Heart left ventricle (tissue), 16 donors: Measurements from ENCODE around the gene ZNF512B. TPM values are rescaled to one million over a fixed set of nuclear protein-coding genes. Genes with fewer than 3 reads are reported as not detected.
"Not testable (repeated sequence)": the region's sequence is repeated elsewhere in the genome, so short reads cannot be mapped to it uniquely, and the experiment has no call there.

ENCODE experiments used
- ATAC-seq, 4 donors: fragments of 200-7000 bp; cut with Tn5 transposase; one replicate each; pipeline ENCODE4 v1.9.1; 2020 to 2022; ENCODE audit warnings: moderate library complexity in 4 of 4, mild to moderate bottlenecking in 3 of 4, moderate number of reproducible peaks in 1 of 4
- DNase-seq, 5 donors: peaks; one replicate each; pipeline ENCODE4 v3.0.0-alpha.2; 2020
- H3K27ac ChIP-seq, 12 donors: fragments of 200-600 bp; sonication (generic) in 4 of 12; one replicate each; pipeline versions ENCODE4 v1.5.0 to v1.8.0; 2016 to 2022; ENCODE audit warnings: mild to moderate bottlenecking in 2 of 12
- H3K27me3 ChIP-seq, 9 donors: fragments of 200-600 bp; sonication (generic) in 2 of 9; one replicate each; pipeline versions ENCODE4 v1.5.1 to v1.8.0; 2016 to 2022; ENCODE audit warnings: mild to moderate bottlenecking in 3 of 9
- H3K36me3 ChIP-seq, 9 donors: fragments of 200-600 bp; sonication (generic) in 2 of 9; one replicate each; pipeline versions ENCODE4 v1.5.0 to v1.8.0; 2018 to 2022; ENCODE audit warnings: mild to moderate bottlenecking in 2 of 9
- H3K4me1 ChIP-seq, 12 donors: fragments of 200-600 bp; sonication (generic) in 4 of 12; one replicate each; pipeline versions ENCODE4 v1.5.0 to v1.8.0; 2016 to 2022; ENCODE audit warnings: mild to moderate bottlenecking in 3 of 12
- H3K4me3 ChIP-seq, 12 donors: fragments of 200-600 bp; sonication (generic) in 4 of 12; one replicate each; pipeline versions ENCODE4 v1.5.0 to v1.8.0; 2017 to 2022; ENCODE audit warnings: mild to moderate bottlenecking in 9 of 12, moderate library complexity in 4 of 12
- H3K9me3 ChIP-seq, 12 donors: fragments of 200-600 bp; sonication (generic) in 4 of 12; one replicate each; pipeline versions ENCODE4 v1.5.0 to v1.8.0; 2016 to 2022; ENCODE audit warnings: mild to moderate bottlenecking in 1 of 12
- POLR2A ChIP-seq, 2 donors: fragments of 450-650 bp; IDR thresholded peaks; one replicate each; pipeline ENCODE4 v1.6.1; 2017; ENCODE audit warnings: antibody characterized with exemption in 2 of 2, mild to moderate bottlenecking in 2 of 2, moderate library complexity in 2 of 2
- WGBS, 4 donors: extraction: QIAGEN DNeasy Blood & Tissue Kit in 2 of 4; methylation state at CpG; one replicate each; pipeline versions ENCODE4 v1.1.5 to v1.1.7; 2013 to 2018; 5-methylcytosine and 5-hydroxymethylcytosine counted together
- intact Hi-C, 10 donors: fragments of 100-400 bp; cut with DNase I; formaldehyde crosslinking; loops; one replicate each; pipeline versions ENCODE4 v1.11.1 to v1.14.2; 2022
- polyA plus RNA-seq, 2 donors: library from polyadenylated mRNA; stranded (reverse); fragments of 200-250 nt; gene quantifications; one replicate each; pipeline ENCODE4 v1.2.3, GENCODE V29; 2013
- total RNA-seq, 9 donors: library from RNA; depleted of rRNA in 2 of 9; stranded (reverse); fragments of >200 nt in 2 of 9; fragmentation: NEBNext Ultra II Directional in 3 of 9; extraction: Animal tissue kit (Norgen Biotek cat#: 25700) in 3 of 9; gene quantifications; one replicate each; pipeline versions ENCODE4 v1.1.0 to v1.2.4, GENCODE V29; 2016 to 2023
- TF ChIP-seq, protein P1 (sequence below), 12 donors: fragments of 200-600 bp; sonication (generic) in 4 of 12; IDR thresholded peaks; one replicate each; pipeline versions ENCODE4 v1.5.0 to v1.8.0; 2018 to 2022; ENCODE audit warnings: antibody characterized with exemption in 12 of 12, mild to moderate bottlenecking in 5 of 12
- donor health status: ischemic (EF 13 %, LVEDD 7.1; RV severe dilation, severe dysfunction).
- donor health status: healthy with polysubstance abuse.
- donor health status: DM: no; HTN: yes; CAD: no.
- donor health status: DM: no; HTN: no; CAD: no.
- donor health status: ischemic (EF 25% LVEDD 6.9; RV normal size, moderate dysfunction).
- donor health status: ischemic (EF 25% LVEDD 5.7; RV mildly dilated, moderate dysfunction).
- donor health status: healthy.
- donor health status: DM: yes; HTN: yes; CAD: no.
- donor health status: ischemic (EF 35%, LVEDD 5.7; RV mildly dilated, moderate dysfunction).
- donor health status: nonischemic (EF 11% LVEDD 7.7; RV severe dilation, severe dysfunction).
- donor health status: DM: yes; HTN: yes; CAD: no.
- donor health status: PGD.
- donor health status: ischemic (EF 29% LVEDD 5.4; RV normal size, mild dysfunction).
- donor health status: nonischemic (EF 23%, LVEDD 6.1; RV moderate dilation, normal function).

ZNF512B gene
- total and polyA plus RNA-seq, 11 donors, result 7.3 to 15.9 (median 12.0) TPM

DNA sequence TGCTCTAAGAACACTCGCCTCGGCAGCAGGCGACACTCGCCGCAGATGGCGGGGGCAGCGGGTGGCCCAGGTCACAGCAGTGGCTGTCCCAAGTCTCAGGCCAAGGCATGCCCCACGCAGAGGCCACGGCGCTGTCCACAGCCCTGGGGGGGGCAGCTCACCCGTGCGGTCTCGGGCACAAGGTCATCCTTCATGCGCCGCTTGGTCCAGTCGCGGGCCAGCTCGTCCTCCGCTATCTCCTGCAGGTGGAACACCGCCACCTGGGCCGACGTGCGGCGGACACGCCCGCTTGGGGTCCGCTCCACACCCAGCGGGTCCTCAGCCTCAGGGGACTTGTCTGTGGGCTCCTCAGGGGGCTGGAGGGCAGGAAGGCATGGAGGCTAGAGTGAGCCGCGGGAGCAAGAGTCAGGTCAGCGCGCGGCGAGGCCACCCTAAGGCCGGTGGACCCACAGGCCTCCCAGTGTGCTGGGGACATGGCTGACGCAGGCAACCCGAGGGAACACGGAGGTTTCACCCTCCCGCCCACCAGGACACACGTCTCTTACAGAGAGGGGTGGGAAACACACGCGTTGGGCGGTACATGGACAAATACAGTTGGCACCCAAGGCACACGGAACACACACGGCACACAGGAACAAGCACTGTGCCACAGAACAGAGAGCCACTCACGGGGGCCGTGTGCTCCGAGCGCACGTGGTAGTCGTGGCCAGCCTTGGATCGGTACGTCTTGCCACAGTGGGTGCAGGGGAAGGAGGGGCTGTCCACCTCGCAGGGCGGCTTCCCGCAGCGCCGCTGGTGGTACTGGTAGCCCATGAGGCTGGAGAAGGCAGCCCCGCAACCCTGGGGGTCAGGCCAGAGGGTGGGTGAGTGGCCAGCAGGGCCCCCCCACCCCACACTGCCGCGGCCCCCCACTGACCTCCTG lies 7.0 kb downstream of the ZNF512B start:
- Histone ChIP-seq H3K4me1 (peaks cover 0 to 5% (median 2%) of the 10 kb centered on the region in 12 donors), H3K27me3 (no peaks in the 10 kb centered on the region), H3K36me3 (peaks cover 0 to 69% (median 37%) of the 10 kb centered on the region in 9 donors), H3K27ac (no peak overlapping the region), H3K9me3 (no peaks in the 10 kb centered on the region), H3K4me3 (no peak overlapping the region)
- WGBS, 4 donors, result 93 to 96% (median 96%) methylated on average over 38 to 61 of the region's 61 CpGs
- TF ChIP-seq POLR2A (IDR thresholded peaks at IDR 0.05), result no peak
- TF ChIP-seq, protein P1, sequence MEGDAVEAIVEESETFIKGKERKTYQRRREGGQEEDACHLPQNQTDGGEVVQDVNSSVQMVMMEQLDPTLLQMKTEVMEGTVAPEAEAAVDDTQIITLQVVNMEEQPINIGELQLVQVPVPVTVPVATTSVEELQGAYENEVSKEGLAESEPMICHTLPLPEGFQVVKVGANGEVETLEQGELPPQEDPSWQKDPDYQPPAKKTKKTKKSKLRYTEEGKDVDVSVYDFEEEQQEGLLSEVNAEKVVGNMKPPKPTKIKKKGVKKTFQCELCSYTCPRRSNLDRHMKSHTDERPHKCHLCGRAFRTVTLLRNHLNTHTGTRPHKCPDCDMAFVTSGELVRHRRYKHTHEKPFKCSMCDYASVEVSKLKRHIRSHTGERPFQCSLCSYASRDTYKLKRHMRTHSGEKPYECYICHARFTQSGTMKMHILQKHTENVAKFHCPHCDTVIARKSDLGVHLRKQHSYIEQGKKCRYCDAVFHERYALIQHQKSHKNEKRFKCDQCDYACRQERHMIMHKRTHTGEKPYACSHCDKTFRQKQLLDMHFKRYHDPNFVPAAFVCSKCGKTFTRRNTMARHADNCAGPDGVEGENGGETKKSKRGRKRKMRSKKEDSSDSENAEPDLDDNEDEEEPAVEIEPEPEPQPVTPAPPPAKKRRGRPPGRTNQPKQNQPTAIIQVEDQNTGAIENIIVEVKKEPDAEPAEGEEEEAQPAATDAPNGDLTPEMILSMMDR (IDR thresholded peaks at IDR 0.05), result no peak
- DNase-seq, result peak in 4 of 5 donors; percentile 18 to 59 (median 28)
- intact Hi-C loops, result no loop called here
- ATAC-seq, result no peak

DNA sequence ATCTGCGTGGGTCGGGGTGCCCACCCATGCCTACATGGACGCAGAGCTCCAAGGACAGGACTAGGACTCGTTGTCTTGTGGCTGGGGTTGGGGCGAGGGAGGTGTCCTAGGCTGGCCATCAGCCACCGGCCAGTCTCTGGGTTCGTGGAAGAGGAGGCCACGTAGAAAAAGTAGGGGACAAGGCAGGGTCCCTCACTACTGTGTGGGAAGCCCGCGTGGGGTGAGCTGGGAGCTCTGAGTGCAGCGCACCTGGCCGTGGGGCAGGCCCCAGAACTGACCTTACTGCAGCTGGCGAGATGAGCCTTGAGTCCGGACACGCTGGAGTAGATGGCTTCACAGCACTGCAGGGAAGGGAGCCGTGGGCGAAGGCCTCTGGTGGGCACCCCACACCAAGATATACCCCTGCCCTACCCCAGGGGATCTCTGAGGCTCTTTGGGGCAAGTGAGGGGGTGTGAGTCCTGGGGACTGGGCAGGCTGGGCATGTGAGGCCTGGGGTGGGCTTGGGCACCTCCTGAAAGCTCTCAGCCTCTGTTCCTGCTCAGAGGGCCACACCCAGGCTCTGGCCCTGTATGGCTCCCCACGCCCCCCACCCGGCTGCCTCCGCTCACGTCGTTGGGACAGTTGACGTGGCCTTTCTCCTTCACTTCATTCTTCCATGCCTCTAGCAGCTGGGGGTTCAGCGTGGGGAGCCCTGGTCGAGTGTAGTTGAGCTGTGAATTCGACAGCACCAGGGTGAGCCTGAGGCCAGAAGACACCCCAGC lies 7.9 kb downstream of the ZNF512B start:
- intact Hi-C loops, result no loop called here

DNA sequence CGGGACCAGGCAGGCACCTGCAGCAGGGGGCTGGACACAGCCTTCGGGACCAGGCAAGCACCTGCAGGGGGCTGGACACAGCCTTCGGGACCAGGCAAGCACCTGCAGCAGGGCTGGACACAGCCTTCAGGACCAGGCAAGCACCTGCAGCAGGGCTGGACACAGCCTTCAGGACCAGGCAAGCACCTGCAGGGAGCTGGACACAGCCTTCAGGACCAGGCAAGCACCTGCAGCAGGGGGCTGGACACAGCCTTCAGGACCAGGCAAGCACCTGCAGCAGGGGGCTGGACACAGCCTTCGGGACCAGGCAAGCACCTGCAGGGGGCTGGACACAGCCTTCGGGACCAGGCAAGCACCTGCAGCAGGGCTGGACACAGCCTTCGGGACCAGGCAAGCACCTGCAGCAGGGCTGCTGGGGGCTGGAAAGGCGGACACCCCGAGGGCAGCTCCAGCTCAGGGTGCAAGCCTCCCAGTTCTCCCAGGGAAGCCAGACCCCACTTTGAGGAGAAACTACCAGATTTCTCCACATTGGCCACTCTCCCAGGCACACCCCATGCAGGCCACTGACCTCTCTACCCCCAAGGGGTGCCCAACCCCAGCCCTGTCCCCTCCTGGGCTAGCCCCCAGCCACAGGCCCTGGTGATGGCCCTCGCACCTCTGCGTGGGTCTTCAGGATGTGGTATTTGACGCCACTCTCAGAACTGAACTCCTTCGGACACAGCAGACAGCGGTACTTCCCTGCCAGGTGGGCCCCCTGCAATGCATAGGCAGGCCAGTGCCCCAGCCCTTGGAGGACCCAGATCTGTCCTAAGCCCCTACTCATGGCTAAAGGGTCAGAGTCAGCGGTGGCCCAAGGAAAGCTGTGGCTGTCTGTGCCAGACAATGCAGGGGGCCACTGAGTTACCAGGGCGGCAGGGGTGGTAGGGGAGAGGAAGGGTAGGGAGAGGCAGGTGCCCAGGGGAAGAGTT lies 8.8 kb downstream of the ZNF512B start:
- Histone ChIP-seq H3K36me3 (peaks cover 0 to 57% (median 33%) of the 10 kb centered on the region in 9 donors), H3K4me1 (peaks cover 0 to 17% (median 13%) of the 10 kb centered on the region in 12 donors)
- H3K4me3 ChIP-seq, intact Hi-C loops, H3K27me3 ChIP-seq, ATAC-seq, H3K27ac ChIP-seq, H3K9me3 ChIP-seq: not testable (repeated sequence)
- WGBS, 4 donors, result 93 to 95% (median 94%) methylated on average over 12 to 15 of the region's 15 CpGs
- peak in 3 of 5 donors; percentile 11 to 40 (median 16) for DNase-seq

More for the DNA sequence above, 7.9 kb downstream of the ZNF512B start:
- H3K4me3 ChIP-seq, result no peak overlapping the region
- peaks cover 0 to 65% (median 37%) of the 10 kb centered on the region in 9 donors for H3K36me3 ChIP-seq
- H3K27ac ChIP-seq, result no peak overlapping the region
- peaks cover 0 to 14% (median 11%) of the 10 kb centered on the region in 12 donors for H3K4me1 ChIP-seq
- no peaks in the 10 kb centered on the region for H3K9me3 ChIP-seq
- ATAC-seq (no peak), DNase-seq (peak in 2 of 5 donors; percentile 19)
- WGBS, 4 donors, result 86 to 91% (median 90%) methylated on average over 25 to 26 of the region's 26 CpGs
- no peak for TF ChIP-seq POLR2A (IDR thresholded peaks at IDR 0.05)
- TF ChIP-seq, protein P1 (IDR thresholded peaks at IDR 0.05), result no peak
- H3K27me3 ChIP-seq, result no peaks in the 10 kb centered on the region

DNA sequence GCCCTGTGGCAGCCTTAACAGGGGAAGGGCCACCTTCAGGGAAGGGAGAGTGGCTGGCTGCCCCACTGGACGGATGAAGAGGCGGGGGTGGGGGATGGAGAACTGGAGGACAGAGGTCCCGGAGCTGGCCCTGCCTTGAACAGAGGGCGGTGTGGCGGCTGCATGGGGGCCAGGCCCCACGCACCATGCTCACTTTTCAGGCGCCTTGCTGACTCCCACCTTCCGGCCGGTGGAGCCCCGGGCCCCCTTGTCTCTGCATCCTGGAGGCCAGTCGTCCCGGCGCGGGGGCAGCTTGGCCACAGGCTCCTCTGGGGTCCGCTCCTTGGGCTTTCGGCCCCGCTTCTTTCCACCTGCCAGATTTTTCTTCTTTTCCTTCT lies 10.0 kb downstream of the ZNF512B start:
- DNase-seq (peak in 2 of 5 donors; percentile 22 to 56), ATAC-seq (no peak)
- intact Hi-C loops, result no loop called here
- Histone ChIP-seq H3K4me3 (no peak overlapping the region), H3K9me3 (no peaks in the 10 kb centered on the region), H3K4me1 (peaks cover 0 to 27% (median 20%) of the 10 kb centered on the region in 12 donors), H3K36me3 (peaks cover 0 to 57% (median 33%) of the 10 kb centered on the region in 9 donors), H3K27me3 (no peaks in the 10 kb centered on the region), H3K27ac (no peak overlapping the region)
- no peak for TF ChIP-seq POLR2A (IDR thresholded peaks at IDR 0.05)
- TF ChIP-seq, protein P1 (IDR thresholded peaks at IDR 0.05), result no peak
- WGBS, 4 donors, result 88 to 93% (median 89%) methylated on average over 17 of the region's 17 CpGs
